Adrenal gland (tissue), 12 donors: Measurements from ENCODE around the gene NEDD9. TPM values are rescaled to one million over a fixed set of nuclear protein-coding genes. Genes with fewer than 3 reads are reported as not detected.

Experiments used
- DNase-seq, 7 donors: peaks; one replicate each; pipeline ENCODE4 v3.0.0-alpha.2; 2019 to 2020
- H3K27ac ChIP-seq, 5 donors: fragments of 200-600 bp; sonication (generic) in 4 of 5; 1 replicate in 3 of 5; 2 replicates in 2 of 5; pipeline versions ENCODE4 v1.5.1 to v1.8.0; 2016 to 2020; ENCODE audit warnings: mild to moderate bottlenecking in 1 of 5
- H3K27me3 ChIP-seq: fragments of 200-600 bp; 2 replicates; pipeline ENCODE4 v1.8.0; 2021
- H3K36me3 ChIP-seq, 2 donors: fragments of 200-600 bp; replicated peaks in 1 of 2; 1 replicate in 1 of 2; 2 replicates in 1 of 2; pipeline versions ENCODE4 v1.5.1 to v1.8.0; 2018 to 2022
- H3K4me1 ChIP-seq, 2 donors: fragments of 200-600 bp; replicated peaks in 1 of 2; 1 replicate in 1 of 2; 2 replicates in 1 of 2; pipeline versions ENCODE4 v1.5.1 to v1.8.0; 2018 to 2021
- H3K4me3 ChIP-seq, 4 donors: fragments of 200-600 bp; sonication (generic) in 3 of 4; one replicate each; pipeline ENCODE4 v1.5.1; 2016 to 2018
- H3K9me3 ChIP-seq, 3 donors: fragments of 200-600 bp; sonication (generic) in 1 of 3; replicated peaks in 1 of 3; 1 replicate in 2 of 3; 2 replicates in 1 of 3; pipeline versions ENCODE4 v1.5.1 to v1.8.0; 2016 to 2021
- POLR2A ChIP-seq, 2 donors: fragments of 450-650 bp; IDR thresholded peaks; one replicate each; pipeline ENCODE4 v1.6.1; 2017; ENCODE audit warnings: antibody characterized with exemption in 2 of 2, mild to moderate bottlenecking in 2 of 2, moderate library complexity in 1 of 2
- WGBS, 4 donors: extraction: QIAGEN DNeasy Blood & Tissue Kit in 2 of 4; methylation state at CpG; one replicate each; pipeline versions ENCODE4 v1.1.5 to v1.1.7; 2013 to 2017; 5-methylcytosine and 5-hydroxymethylcytosine counted together
- intact Hi-C, 2 donors: fragments of 100-400 bp; cut with DNase I; formaldehyde crosslinking; loops; one replicate each; pipeline versions ENCODE4 v1.14.1 to v1.15.0; 2022 to 2023
- polyA plus RNA-seq, 3 donors: library from polyadenylated mRNA; stranded (reverse); fragments of 200-250 nt in 2 of 3; fragments of 350-450 nt in 1 of 3; fragmentation: Illumina TruSeq in 1 of 3; extraction: RNeasy Lipid Tissue Mini Kit (QIAGEN cat#74804) in 1 of 3; gene quantifications; one replicate each; pipeline ENCODE4 v1.2.3, GENCODE V29; 2013 to 2014
- total RNA-seq, 9 donors: library from RNA; depleted of rRNA in 4 of 9; stranded (reverse); fragments of >200 nt in 4 of 9; fragments of 120-200 nt in 1 of 9; fragmentation: NEBNext Ultra II Directional in 1 of 9; extraction: Animal tissue kit (Norgen Biotek cat#: 25700) in 1 of 9; gene quantifications; one replicate each; pipeline versions ENCODE4 v1.1.0 to v1.2.4, GENCODE V29; 2013 to 2023
- TF ChIP-seq, protein P1 (sequence below), 6 experiments: fragments of 450-650 bp in 4 of 6; fragments of 200-600 bp in 2 of 6; sonication (generic) in 1 of 6; IDR thresholded peaks; 1 replicate in 5 of 6; 2 replicates in 1 of 6; pipeline versions ENCODE4 v1.5.1 to v1.8.0; 2016 to 2021; ENCODE audit warnings: antibody characterized with exemption in 6 of 6, mild to moderate bottlenecking in 2 of 6, moderate library complexity in 1 of 6
- donor health status: healthy with polysubstance abuse.
- donor health status: Bipolar disorder and iron deficiency.
- donor health status: DM: yes; HTN: yes; CAD: no.
- donor health status: DM: no; HTN: no; CAD: no.
- donor health status: DM: no; HTN: no; CAD: no.
- donor health status: DM: yes; HTN: yes; CAD: no.

The NEDD9 gene
- total and polyA plus RNA-seq, 12 donors, result 6.6 to 47.9 (median 13.5) TPM

DNA sequence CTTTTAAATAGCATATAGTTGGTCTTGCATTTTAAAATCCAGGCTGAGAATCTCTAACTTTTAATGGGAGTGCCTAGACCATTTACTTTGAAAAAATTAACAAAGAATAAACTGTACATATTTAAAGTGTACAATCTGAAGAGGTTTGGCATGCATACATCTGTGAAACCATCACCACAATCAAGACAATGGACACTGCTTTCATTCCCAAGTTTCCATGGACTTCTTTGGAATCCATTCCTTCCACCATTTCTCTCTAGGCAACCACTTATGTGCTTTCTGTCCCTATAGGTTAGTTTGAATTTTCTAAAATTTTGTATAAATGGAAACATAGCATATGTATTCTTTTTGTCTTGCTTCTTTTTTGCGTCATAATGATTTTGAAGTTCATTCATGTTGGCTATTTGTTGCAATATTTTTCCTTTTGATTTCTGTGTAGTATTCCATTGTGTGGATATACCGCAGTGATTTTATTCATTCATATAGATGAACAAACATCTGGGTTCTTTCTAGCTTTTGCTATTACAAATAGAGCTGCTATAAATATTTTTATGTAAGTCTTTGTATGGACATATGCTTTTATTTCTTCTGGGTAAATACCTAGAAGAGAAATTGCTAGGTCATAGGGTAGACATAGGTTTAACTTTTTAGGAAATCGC lies 50.9 kb downstream of the NEDD9 start:
- TF ChIP-seq, protein P1, sequence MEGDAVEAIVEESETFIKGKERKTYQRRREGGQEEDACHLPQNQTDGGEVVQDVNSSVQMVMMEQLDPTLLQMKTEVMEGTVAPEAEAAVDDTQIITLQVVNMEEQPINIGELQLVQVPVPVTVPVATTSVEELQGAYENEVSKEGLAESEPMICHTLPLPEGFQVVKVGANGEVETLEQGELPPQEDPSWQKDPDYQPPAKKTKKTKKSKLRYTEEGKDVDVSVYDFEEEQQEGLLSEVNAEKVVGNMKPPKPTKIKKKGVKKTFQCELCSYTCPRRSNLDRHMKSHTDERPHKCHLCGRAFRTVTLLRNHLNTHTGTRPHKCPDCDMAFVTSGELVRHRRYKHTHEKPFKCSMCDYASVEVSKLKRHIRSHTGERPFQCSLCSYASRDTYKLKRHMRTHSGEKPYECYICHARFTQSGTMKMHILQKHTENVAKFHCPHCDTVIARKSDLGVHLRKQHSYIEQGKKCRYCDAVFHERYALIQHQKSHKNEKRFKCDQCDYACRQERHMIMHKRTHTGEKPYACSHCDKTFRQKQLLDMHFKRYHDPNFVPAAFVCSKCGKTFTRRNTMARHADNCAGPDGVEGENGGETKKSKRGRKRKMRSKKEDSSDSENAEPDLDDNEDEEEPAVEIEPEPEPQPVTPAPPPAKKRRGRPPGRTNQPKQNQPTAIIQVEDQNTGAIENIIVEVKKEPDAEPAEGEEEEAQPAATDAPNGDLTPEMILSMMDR (IDR thresholded peaks at IDR 0.05), result no peak
- no peak for TF ChIP-seq POLR2A (IDR thresholded peaks at IDR 0.05)
- 93 to 97% (median 95%) methylated on average over 3 of the region's 3 CpGs for WGBS, 4 donors
- intact Hi-C loops, result no loop called here
- no peak overlapping the region for H3K27ac ChIP-seq
- H3K9me3 ChIP-seq, result no peaks in the 10 kb centered on the region
- H3K27me3 ChIP-seq, result no peaks in the 10 kb centered on the region
- H3K4me3 ChIP-seq, result no peak overlapping the region
- DNase-seq, result no peak
- H3K36me3 ChIP-seq, result peaks cover 0 to 4% of the 10 kb centered on the region in 2 donors
- H3K4me1 ChIP-seq, result no peaks in the 10 kb centered on the region

DNA sequence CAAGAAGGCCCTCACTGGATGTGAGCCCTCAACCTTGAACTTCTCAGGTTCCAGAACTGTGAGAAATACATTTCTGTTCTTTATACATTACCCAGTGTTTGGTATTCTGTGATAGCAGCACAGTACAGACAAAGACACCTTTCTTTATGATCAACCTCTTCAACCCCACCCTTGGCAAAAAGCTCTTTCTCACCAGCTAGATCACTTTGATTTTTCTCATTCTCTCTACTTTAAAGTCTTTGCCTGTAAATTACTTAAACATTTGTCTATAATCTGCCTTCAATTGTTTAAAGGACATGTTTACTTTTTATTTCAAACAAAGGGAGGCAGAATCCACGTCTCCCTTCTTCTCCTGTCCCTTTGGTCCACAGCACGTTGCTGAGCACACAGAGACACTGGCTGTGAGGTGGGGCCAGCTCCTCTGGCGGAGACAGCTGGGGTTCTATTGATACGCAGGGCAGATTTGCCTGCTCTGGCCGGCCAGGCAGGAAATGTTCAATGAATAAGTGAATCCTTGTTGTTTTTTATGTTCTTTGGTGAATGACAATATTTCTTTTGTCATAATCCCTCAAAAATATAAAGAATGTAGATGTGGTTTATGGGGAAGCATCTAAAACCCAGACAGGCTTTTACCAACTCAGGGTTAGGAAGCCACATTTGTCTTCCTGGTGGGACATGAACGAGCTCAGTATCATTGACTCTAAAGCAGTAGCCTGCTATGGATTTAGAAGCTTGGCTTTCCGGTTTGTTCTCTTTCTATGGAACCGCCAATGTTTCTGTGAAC lies 52.9 kb downstream of the NEDD9 start:
- H3K4me1 ChIP-seq, result no peaks in the 10 kb centered on the region
- no peaks in the 10 kb centered on the region for H3K9me3 ChIP-seq
- WGBS, 4 donors, result 76 to 85% (median 82%) methylated on average over 8 of the region's 8 CpGs
- no peak for DNase-seq
- TF ChIP-seq POLR2A (IDR thresholded peaks at IDR 0.05), result no peak
- TF ChIP-seq, protein P1 (IDR thresholded peaks at IDR 0.05), result no peak
- no peak overlapping the region for H3K27ac ChIP-seq
- H3K27me3 ChIP-seq, result no peaks in the 10 kb centered on the region
- intact Hi-C loops, result no loop called here
- no peak overlapping the region for H3K4me3 ChIP-seq
- H3K36me3 ChIP-seq, result no peaks in the 10 kb centered on the region

DNA sequence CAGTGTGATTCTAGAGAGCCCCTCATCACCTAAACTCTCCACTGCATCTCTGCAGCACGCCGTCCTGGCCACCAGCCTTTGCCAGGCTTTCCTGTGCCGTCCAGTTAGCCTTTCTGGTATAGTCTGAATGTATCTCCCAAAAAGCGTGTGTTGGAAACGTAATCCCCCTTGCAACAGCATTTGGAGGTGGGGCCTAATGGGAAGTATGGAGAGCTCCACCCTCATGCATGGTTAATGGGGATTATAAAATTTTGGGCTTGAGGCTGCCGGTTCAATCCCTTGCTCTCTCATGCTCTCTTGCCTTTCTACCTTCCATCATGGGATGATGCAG lies 53.4 kb downstream of the NEDD9 start:
- 63 to 97% (median 72%) methylated on average over 6 of the region's 6 CpGs for WGBS, 4 donors
- intact Hi-C loops, result no loop called here
- TF ChIP-seq, protein P1 (IDR thresholded peaks at IDR 0.05), result no peak
- no peak for TF ChIP-seq POLR2A (IDR thresholded peaks at IDR 0.05)

DNA sequence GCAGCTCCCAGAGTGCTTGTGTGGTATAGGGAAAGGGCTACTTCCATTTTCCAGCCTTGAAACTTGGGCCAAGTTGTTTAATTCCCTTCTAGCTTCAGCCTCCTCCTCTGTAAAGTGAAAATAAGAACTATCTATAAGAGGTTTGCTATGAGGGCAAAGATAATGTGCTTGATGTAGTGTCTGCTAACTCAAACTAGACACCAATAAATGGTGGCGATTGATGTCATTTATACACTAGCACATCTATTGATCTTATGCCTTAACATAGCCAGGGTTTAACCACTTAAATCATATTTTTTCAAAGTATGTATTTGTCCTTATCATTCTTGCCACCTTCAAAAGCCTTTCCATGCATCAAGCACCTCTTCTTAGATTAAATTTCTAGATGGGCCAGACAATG lies 55.2 kb downstream of the NEDD9 start:
- DNase-seq, result no peak
- no peaks in the 10 kb centered on the region for H3K9me3 ChIP-seq
- H3K27me3 ChIP-seq, result no peaks in the 10 kb centered on the region
- H3K4me1 ChIP-seq, result no peaks in the 10 kb centered on the region
- intact Hi-C loops, result no loop called here
- no peak overlapping the region for H3K27ac ChIP-seq
- TF ChIP-seq, protein P1 (IDR thresholded peaks at IDR 0.05), result no peak
- no peak for TF ChIP-seq POLR2A (IDR thresholded peaks at IDR 0.05)
- no peak overlapping the region for H3K4me3 ChIP-seq
- 92 to 100% (median 95%) methylated on average over 1 of the region's 1 CpG for WGBS, 4 donors
- H3K36me3 ChIP-seq, result no peaks in the 10 kb centered on the region

More for the DNA sequence above, 53.4 kb downstream of the NEDD9 start:
- Histone ChIP-seq H3K27ac (no peak overlapping the region), H3K36me3 (no peaks in the 10 kb centered on the region), H3K4me1 (no peaks in the 10 kb centered on the region), H3K27me3 (no peaks in the 10 kb centered on the region), H3K4me3 (no peak overlapping the region), H3K9me3 (no peaks in the 10 kb centered on the region)
- DNase-seq, result no peak
